GM23338 (cell line): Measurements from ENCODE around the gene PPP4R2. TPM values are rescaled to one million over a fixed set of nuclear protein-coding genes. Genes with fewer than 3 reads are reported as not detected.

Source experiments
- ATAC-seq: fragments of 200-7000 bp; cut with Tn5 transposase; 3 replicates; pipeline ENCODE4 v1.9.1; 2020
- DNase-seq: peaks from one replicate; pipeline ENCODE4 v3.0.0-alpha.2; 2015; ENCODE audit warnings: low spot score
- H2AFZ ChIP-seq: fragments of 200-600 bp; sonication (generic); 2 replicates; pipeline ENCODE4 v1.8.0; 2016; ENCODE audit warnings: antibody characterized with exemption, mild to moderate bottlenecking, moderate library complexity
- H3F3A ChIP-seq: fragments of 200-600 bp; sonication (generic); replicated peaks from 2 replicates; pipeline ENCODE4 v1.8.0; 2017; ENCODE audit warnings: antibody characterized with exemption, mixed run types, low read depth
- H3K27ac ChIP-seq: fragments of 200-600 bp; sonication (generic); 2 replicates; pipeline ENCODE4 v1.6.1; 2016; ENCODE audit warnings: low read depth
- H3K27me3 ChIP-seq: fragments of 200-600 bp; sonication (generic); 2 replicates; pipeline ENCODE4 v1.8.0; 2016; ENCODE audit warnings: mild to moderate bottlenecking, mixed run types, moderate library complexity; ENCODE audit not compliant: insufficient read depth
- H3K36me3 ChIP-seq: fragments of 200-600 bp; sonication (generic); 2 replicates; pipeline ENCODE4 v1.8.0; 2016; ENCODE audit warnings: mild to moderate bottlenecking; ENCODE audit not compliant: insufficient read depth
- H3K4me1 ChIP-seq: fragments of 200-600 bp; sonication (generic); 2 replicates; pipeline ENCODE4 v1.8.0; 2016; ENCODE audit warnings: mild to moderate bottlenecking, moderate library complexity; ENCODE audit not compliant: insufficient read depth
- H3K4me2 ChIP-seq: fragments of 200-600 bp; sonication (generic); 2 replicates; pipeline ENCODE4 v1.7.1; 2017; ENCODE audit warnings: mixed run types
- H3K4me3 ChIP-seq: fragments of 200-600 bp; sonication (generic); 2 replicates; pipeline ENCODE4 v1.6.1; 2016; ENCODE audit warnings: mixed run types
- H3K79me2 ChIP-seq: fragments of 200-600 bp; sonication (generic); replicated peaks from 2 replicates; pipeline ENCODE4 v1.8.0; 2017; ENCODE audit warnings: mild to moderate bottlenecking; ENCODE audit not compliant: insufficient read depth
- H3K9me2 ChIP-seq: fragments of 200-600 bp; sonication (generic); 2 replicates; pipeline ENCODE4 v1.8.0; 2017; ENCODE audit not compliant: insufficient read depth
- H4K20me1 ChIP-seq: fragments of 200-600 bp; sonication (generic); replicated peaks from 2 replicates; pipeline ENCODE4 v1.8.0; 2017; ENCODE audit warnings: mild to moderate bottlenecking; ENCODE audit not compliant: insufficient read depth
- H3K27ac Mint-ChIP-seq: 2 replicates; pipeline ENCODE4 v1.8.0; 2020; ENCODE audit warnings: inconsistent platforms, mild to moderate bottlenecking, moderate library complexity, mixed read lengths
- H3K27me3 Mint-ChIP-seq: 3 replicates; pipeline ENCODE4 v1.8.0; 2022; ENCODE audit warnings: low read depth, mild to moderate bottlenecking, moderate library complexity, mixed read lengths, inconsistent platforms; ENCODE audit not compliant: insufficient read depth, poor library complexity
- H3K36me3 Mint-ChIP-seq: 3 replicates; pipeline ENCODE4 v1.8.0; 2021; ENCODE audit warnings: low read depth, mild to moderate bottlenecking, inconsistent platforms, moderate library complexity, mixed read lengths
- H3K4me1 Mint-ChIP-seq: 3 replicates; pipeline ENCODE4 v1.8.0; 2020; ENCODE audit warnings: mild to moderate bottlenecking, inconsistent platforms, mixed read lengths
- H3K4me3 Mint-ChIP-seq: 3 replicates; pipeline ENCODE4 v1.8.0; 2021; ENCODE audit warnings: moderate library complexity, mild to moderate bottlenecking, inconsistent platforms, mixed read lengths
- H3K9me3 Mint-ChIP-seq: 3 replicates; pipeline ENCODE4 v1.8.0; 2020; ENCODE audit warnings: moderate library complexity, mild to moderate bottlenecking, inconsistent platforms, mixed read lengths
- CREB1 ChIP-seq: fragments of 250-450 bp; sonication (Bioruptor Pico); IDR thresholded peaks from 2 replicates; pipeline ENCODE4 v1.5.0; 2020; ENCODE audit warnings: low read depth, mild to moderate bottlenecking, moderate library complexity
- CTCF ChIP-seq, 2 experiments: fragments of 200-600 bp in 1 of 2; sonication (generic) in 1 of 2; conservative IDR thresholded peaks; 2 replicates each; pipeline versions ENCODE4 v1.5.1 to v1.6.1; 2016 to 2017; ENCODE audit warnings: antibody characterized with exemption in 2 of 2, low read depth in 2 of 2, mild to moderate bottlenecking in 2 of 2, moderate library complexity in 1 of 2
- EZH2 ChIP-seq: fragments of 200-600 bp; sonication (generic); IDR thresholded peaks from one replicate; pipeline ENCODE4 v1.8.0; 2017; ENCODE audit warnings: antibody characterized with exemption, mild to moderate bottlenecking, low read depth; ENCODE audit not compliant: unreplicated experiment
- EZH2phosphoT487 ChIP-seq: fragments of 200-600 bp; sonication (generic); IDR thresholded peaks from one replicate; pipeline ENCODE4 v1.8.1; 2018; ENCODE audit warnings: antibody characterized with exemption; ENCODE audit not compliant: unreplicated experiment
- JUNB ChIP-seq: IDR thresholded peaks from one replicate; pipeline ENCODE4 v1.6.1; 2016; ENCODE audit warnings: antibody characterized with exemption; ENCODE audit not compliant: unreplicated experiment
- NANOG ChIP-seq: IDR thresholded peaks from 2 replicates; pipeline ENCODE4 v1.6.1; 2016; ENCODE audit warnings: antibody characterized with exemption, borderline replicate concordance
- POLR2AphosphoS5 ChIP-seq: IDR thresholded peaks from 2 replicates; pipeline ENCODE4 v1.6.1; 2016; ENCODE audit warnings: antibody characterized with exemption, low read depth
- REST ChIP-seq: IDR thresholded peaks from one replicate; pipeline ENCODE4 v1.6.1; 2018; ENCODE audit warnings: antibody characterized with exemption; ENCODE audit not compliant: unreplicated experiment
- STAT1 ChIP-seq: IDR thresholded peaks from one replicate; pipeline ENCODE4 v1.6.1; 2016; ENCODE audit warnings: antibody characterized with exemption; ENCODE audit not compliant: unreplicated experiment
- ZNF114 ChIP-seq: fragments of 250-450 bp; sonication (Bioruptor Pico); IDR thresholded peaks from 2 replicates; pipeline ENCODE4 v1.5.0; 2020; ENCODE audit warnings: mild to moderate bottlenecking, moderate library complexity
- ZNF331 ChIP-seq: fragments of 250-450 bp; sonication (Bioruptor Pico); IDR thresholded peaks from 2 replicates; pipeline ENCODE4 v1.5.0; 2020; ENCODE audit warnings: low read depth, mild to moderate bottlenecking, moderate library complexity
- polyA plus RNA-seq: library from polyadenylated mRNA; unstranded; fragments of >200 nt; fragmentation: Nextera tagmentation; extraction: Ambion mirVana; gene quantifications from 2 replicates; pipeline ENCODE4 v1.2.1, GENCODE V29; 2016
- total RNA-seq: library from RNA; depleted of rRNA; stranded (reverse); fragments of >200 nt; shearing (Covaris generic); gene quantifications from 2 replicates; pipeline ENCODE4 v1.2.3, GENCODE V29; 2014
- TF ChIP-seq, protein P1 (sequence below): IDR thresholded peaks from 2 replicates; pipeline ENCODE4 v1.6.1; 2016; ENCODE audit warnings: antibody characterized with exemption
- TF ChIP-seq, protein P2 (sequence below): fragments of 250-450 bp; sonication (Bioruptor Pico); IDR thresholded peaks from 2 replicates; pipeline ENCODE4 v1.5.0; 2020; ENCODE audit warnings: mild to moderate bottlenecking, moderate library complexity

The PPP4R2 gene
- total and polyA plus RNA-seq, 2 experiments from 2014 or later = 62.7 to 117 TPM

DNA sequence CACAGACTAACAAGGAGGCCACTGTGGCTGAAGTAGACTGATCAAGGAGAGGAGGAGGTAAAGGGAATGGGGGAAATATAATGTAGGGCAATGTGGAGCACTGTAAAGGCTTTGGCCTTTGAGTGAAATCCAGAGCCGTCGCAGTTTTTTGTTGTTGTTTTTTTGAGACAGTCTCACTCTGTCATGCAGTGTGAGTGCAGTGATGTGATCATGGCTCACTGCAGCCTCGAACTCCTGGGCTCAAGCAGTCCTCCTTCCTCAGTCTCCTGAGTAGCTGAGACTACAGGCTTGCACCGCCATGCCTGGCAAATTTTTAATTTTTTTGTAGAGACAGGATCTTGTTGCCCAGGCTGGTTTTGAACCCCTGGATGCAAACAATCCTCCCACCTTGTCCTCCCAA lies 32.2 kb downstream of the PPP4R2 start:
- Histone ChIP-seq H3K79me2 (no peaks in the 10 kb centered on the region; the same call in 1 of the 2 replicates), H4K20me1 (peaks cover 36% of the 10 kb centered on the region), H3K9me2 (no peaks in the 10 kb centered on the region), H3K4me1 (peaks cover 31% of the 10 kb centered on the region), H3K36me3 (no peaks in the 10 kb centered on the region), H3K4me2 (no peak overlapping the region), H3F3A (no peaks in the 10 kb centered on the region), H2AFZ (no peak overlapping the region), H3K27ac (0 out of 2 replicates have a peak overlapping the region, but pooled peaks have one; percentile 36), H3K4me3 (no peak overlapping the region), H3K27me3 (no peaks in the 10 kb centered on the region)
- DNase-seq (no peak), ATAC-seq (no peak)
- Mint-ChIP-seq H3K27me3 (peaks cover 5% of the 10 kb centered on the region), H3K27ac (peak overlapping the region; percentile 79), H3K36me3 (peaks cover 12% of the 10 kb centered on the region; the same call in 2 of the 3 replicates), H3K4me3 (no peak overlapping the region), H3K4me1 (peaks cover 51% of the 10 kb centered on the region), H3K9me3 (no peaks in the 10 kb centered on the region)
- TF ChIP-seq STAT1 (no peak), JUNB (no peak), ZNF114 (CRISPR knock-in tag) (no peak), CTCF (conservative IDR thresholded peaks at IDR 0.05; ENCODE audit: low read depth in 2 of 2) (no peak), ZNF331 (no peak), CREB1 (CRISPR knock-in tag) (no peak), EZH2phosphoT487 (no peak), EZH2 (no peak), REST (no peak), POLR2AphosphoS5 (no peak), NANOG (no peak)
- TF ChIP-seq, protein P1, sequence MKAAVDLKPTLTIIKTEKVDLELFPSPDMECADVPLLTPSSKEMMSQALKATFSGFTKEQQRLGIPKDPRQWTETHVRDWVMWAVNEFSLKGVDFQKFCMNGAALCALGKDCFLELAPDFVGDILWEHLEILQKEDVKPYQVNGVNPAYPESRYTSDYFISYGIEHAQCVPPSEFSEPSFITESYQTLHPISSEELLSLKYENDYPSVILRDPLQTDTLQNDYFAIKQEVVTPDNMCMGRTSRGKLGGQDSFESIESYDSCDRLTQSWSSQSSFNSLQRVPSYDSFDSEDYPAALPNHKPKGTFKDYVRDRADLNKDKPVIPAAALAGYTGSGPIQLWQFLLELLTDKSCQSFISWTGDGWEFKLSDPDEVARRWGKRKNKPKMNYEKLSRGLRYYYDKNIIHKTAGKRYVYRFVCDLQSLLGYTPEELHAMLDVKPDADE = no peak
- TF ChIP-seq, protein P2, sequence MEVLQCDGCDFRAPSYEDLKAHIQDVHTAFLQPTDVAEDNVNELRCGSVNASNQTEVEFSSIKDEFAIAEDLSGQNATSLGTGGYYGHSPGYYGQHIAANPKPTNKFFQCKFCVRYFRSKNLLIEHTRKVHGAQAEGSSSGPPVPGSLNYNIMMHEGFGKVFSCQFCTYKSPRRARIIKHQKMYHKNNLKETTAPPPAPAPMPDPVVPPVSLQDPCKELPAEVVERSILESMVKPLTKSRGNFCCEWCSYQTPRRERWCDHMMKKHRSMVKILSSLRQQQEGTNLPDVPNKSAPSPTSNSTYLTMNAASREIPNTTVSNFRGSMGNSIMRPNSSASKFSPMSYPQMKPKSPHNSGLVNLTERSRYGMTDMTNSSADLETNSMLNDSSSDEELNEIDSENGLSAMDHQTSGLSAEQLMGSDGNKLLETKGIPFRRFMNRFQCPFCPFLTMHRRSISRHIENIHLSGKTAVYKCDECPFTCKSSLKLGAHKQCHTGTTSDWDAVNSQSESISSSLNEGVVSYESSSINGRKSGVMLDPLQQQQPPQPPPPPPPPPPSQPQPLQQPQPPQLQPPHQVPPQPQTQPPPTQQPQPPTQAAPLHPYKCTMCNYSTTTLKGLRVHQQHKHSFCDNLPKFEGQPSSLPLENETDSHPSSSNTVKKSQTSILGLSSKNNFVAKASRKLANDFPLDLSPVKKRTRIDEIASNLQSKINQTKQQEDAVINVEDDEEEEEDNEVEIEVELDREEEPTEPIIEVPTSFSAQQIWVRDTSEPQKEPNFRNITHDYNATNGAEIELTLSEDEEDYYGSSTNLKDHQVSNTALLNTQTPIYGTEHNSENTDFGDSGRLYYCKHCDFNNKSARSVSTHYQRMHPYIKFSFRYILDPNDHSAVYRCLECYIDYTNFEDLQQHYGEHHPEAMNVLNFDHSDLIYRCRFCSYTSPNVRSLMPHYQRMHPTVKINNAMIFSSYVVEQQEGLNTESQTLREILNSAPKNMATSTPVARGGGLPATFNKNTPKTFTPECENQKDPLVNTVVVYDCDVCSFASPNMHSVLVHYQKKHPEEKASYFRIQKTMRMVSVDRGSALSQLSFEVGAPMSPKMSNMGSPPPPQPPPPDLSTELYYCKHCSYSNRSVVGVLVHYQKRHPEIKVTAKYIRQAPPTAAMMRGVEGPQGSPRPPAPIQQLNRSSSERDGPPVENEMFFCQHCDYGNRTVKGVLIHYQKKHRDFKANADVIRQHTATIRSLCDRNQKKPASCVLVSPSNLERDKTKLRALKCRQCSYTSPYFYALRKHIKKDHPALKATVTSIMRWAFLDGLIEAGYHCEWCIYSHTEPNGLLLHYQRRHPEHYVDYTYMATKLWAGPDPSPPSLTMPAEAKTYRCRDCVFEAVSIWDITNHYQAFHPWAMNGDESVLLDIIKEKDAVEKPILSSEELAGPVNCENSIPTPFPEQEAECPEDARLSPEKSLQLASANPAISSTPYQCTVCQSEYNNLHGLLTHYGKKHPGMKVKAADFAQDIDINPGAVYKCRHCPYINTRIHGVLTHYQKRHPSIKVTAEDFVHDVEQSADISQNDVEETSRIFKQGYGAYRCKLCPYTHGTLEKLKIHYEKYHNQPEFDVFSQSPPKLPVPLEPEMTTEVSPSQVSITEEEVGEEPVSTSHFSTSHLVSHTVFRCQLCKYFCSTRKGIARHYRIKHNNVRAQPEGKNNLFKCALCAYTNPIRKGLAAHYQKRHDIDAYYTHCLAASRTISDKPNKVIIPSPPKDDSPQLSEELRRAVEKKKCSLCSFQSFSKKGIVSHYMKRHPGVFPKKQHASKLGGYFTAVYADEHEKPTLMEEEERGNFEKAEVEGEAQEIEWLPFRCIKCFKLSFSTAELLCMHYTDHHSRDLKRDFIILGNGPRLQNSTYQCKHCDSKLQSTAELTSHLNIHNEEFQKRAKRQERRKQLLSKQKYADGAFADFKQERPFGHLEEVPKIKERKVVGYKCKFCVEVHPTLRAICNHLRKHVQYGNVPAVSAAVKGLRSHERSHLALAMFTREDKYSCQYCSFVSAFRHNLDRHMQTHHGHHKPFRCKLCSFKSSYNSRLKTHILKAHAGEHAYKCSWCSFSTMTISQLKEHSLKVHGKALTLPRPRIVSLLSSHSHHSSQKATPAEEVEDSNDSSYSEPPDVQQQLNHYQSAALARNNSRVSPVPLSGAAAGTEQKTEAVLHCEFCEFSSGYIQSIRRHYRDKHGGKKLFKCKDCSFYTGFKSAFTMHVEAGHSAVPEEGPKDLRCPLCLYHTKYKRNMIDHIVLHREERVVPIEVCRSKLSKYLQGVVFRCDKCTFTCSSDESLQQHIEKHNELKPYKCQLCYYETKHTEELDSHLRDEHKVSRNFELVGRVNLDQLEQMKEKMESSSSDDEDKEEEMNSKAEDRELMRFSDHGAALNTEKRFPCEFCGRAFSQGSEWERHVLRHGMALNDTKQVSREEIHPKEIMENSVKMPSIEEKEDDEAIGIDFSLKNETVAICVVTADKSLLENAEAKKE (CRISPR knock-in tag) = no peak
